Prostate gland (tissue), 2 donors: ENCODE measurements around the gene LYSMD2.

Experiments
- CTCF ChIP-seq, 4 experiments: fragments of 200-600 bp in 2 of 4; fragments of 450-650 bp in 2 of 4; sonication (generic) in 2 of 4; IDR thresholded peaks; 1 replicate in 3 of 4; 2 replicates in 1 of 4; pipeline ENCODE4 v1.5.1; 2016 to 2019; ENCODE audit warnings: antibody characterized with exemption in 4 of 4, mild to moderate bottlenecking in 2 of 4, moderate library complexity in 2 of 4
- POLR2AphosphoS5 ChIP-seq: sonication (generic); formaldehyde crosslinking; IDR thresholded peaks from one replicate; pipeline ENCODE4 v1.6.1; 2017; ENCODE audit warnings: antibody characterized with exemption

GRCh38 chr15:51680321-51680720, 57.1 kb downstream of the LYSMD2 start:
- TF ChIP-seq CTCF (IDR thresholded peaks at IDR 0.05) (no peak), POLR2AphosphoS5 (no peak)
